Gastroesophageal sphincter (tissue), 4 donors: ENCODE data around the gene ISG20. TPM values are rescaled to one million over a fixed set of nuclear protein-coding genes. Genes with fewer than 3 reads are reported as not detected.

Experiments
- ATAC-seq: fragments of 150-250 bp; one replicate; pipeline ENCODE4 v1.9.1; 2016; ENCODE audit warnings: mild to moderate bottlenecking, moderate library complexity
- H3K27ac ChIP-seq, 4 donors: fragments of 200-600 bp; sonication (generic) in 3 of 4; 1 replicate in 3 of 4; 2 replicates in 1 of 4; pipeline ENCODE4 v1.5.1; 2016 to 2019
- H3K27me3 ChIP-seq: fragments of 200-600 bp; sonication (generic); one replicate; pipeline ENCODE4 v1.5.1; 2019
- H3K36me3 ChIP-seq, 2 donors: fragments of 200-600 bp; sonication (generic); one replicate each; pipeline ENCODE4 v1.5.1; 2019; ENCODE audit warnings: control low read depth in 1 of 2
- H3K4me1 ChIP-seq, 3 donors: fragments of 200-600 bp; sonication (generic); 1 replicate in 2 of 3; 2 replicates in 1 of 3; pipeline ENCODE4 v1.5.1; 2016 to 2019; ENCODE audit warnings: control low read depth in 2 of 3
- H3K4me3 ChIP-seq, 2 donors: fragments of 200-600 bp; sonication (generic); one replicate each; pipeline ENCODE4 v1.5.1; 2019; ENCODE audit warnings: mild to moderate bottlenecking in 1 of 2, moderate library complexity in 1 of 2
- H3K9me3 ChIP-seq, 3 donors: fragments of 200-600 bp; sonication (generic); one replicate each; pipeline ENCODE4 v1.5.1; 2017 to 2019; ENCODE audit warnings: control low read depth in 2 of 3
- CTCF ChIP-seq, 4 experiments: fragments of 200-600 bp in 2 of 4; fragments of 450-650 bp in 2 of 4; sonication (generic) in 1 of 4; IDR thresholded peaks; one replicate each; pipeline ENCODE4 v1.5.1; 2017 to 2019; ENCODE audit warnings: antibody characterized with exemption in 4 of 4, mild to moderate bottlenecking in 2 of 4, moderate library complexity in 2 of 4
- EP300 ChIP-seq: sonication (generic); formaldehyde crosslinking; IDR thresholded peaks from one replicate; pipeline ENCODE4 v1.6.1; 2017; ENCODE audit warnings: antibody characterized with exemption, mild to moderate bottlenecking
- POLR2A ChIP-seq, 2 donors: fragments of 450-650 bp; IDR thresholded peaks; one replicate each; pipeline ENCODE4 v1.6.1; 2017; ENCODE audit warnings: antibody characterized with exemption in 2 of 2, mild to moderate bottlenecking in 2 of 2, moderate library complexity in 1 of 2
- POLR2AphosphoS5 ChIP-seq: sonication (generic); formaldehyde crosslinking; IDR thresholded peaks from one replicate; pipeline ENCODE4 v1.6.1; 2017; ENCODE audit warnings: antibody characterized with exemption
- WGBS, 2 donors: methylation state at CpG; one replicate each; pipeline ENCODE4 v1.1.5; 2018; ENCODE audit warnings: low coverage in 1 of 2; 5-methylcytosine and 5-hydroxymethylcytosine counted together
- total RNA-seq, 4 donors: library from RNA; depleted of rRNA; stranded (reverse); fragments of >200 nt; gene quantifications; one replicate each; pipeline ENCODE4 v1.1.0, GENCODE V29; 2016

ISG20 gene
- total RNA-seq, 4 donors from 2014 or later, result 2.5 to 8.7 (median 5.9) TPM

- WGBS, 2 donors, result 89 to 95% methylated on average over 3 of the region's 3 CpGs
- H3K27ac ChIP-seq, result peak overlapping the region in 2 of 4 donors; percentile 30 to 87
Measured at GRCh38 chr15:88623632-88624031, 15.2 kb upstream of the ISG20 start.

GRCh38 chr15:88624156-88624970 lies 14.5 kb upstream of the ISG20 start:
- Histone ChIP-seq H3K4me3 (peak overlapping the region in 1 of 2 donors; percentile 20), H3K4me1 (peaks cover 0 to 43% (median 27%) of the 10 kb centered on the region in 3 donors), H3K9me3 (no peaks in the 10 kb centered on the region), H3K27ac (peak overlapping the region in 3 of 4 donors; percentile 14 to 87 (median 17)), H3K27me3 (no peaks in the 10 kb centered on the region), H3K36me3 (peaks cover 0 to 36% of the 10 kb centered on the region in 2 donors)
- TF ChIP-seq POLR2A (IDR thresholded peaks at IDR 0.05), result no peak
- TF ChIP-seq CTCF (IDR thresholded peaks at IDR 0.05), result peak in 3 of 4 experiments; percentile 43 to 61 (median 52)
- peak; percentile 35 for ATAC-seq
- WGBS, 2 donors, result 41 to 58% methylated on average over 12 to 13 of the region's 19 CpGs

More at GRCh38 chr15:88623632-88624031, 15.2 kb upstream of the ISG20 start:
- Histone ChIP-seq H3K4me1 (peaks cover 0 to 43% (median 27%) of the 10 kb centered on the region in 3 donors), H3K36me3 (peaks cover 0 to 29% of the 10 kb centered on the region in 2 donors), H3K4me3 (no peak overlapping the region), H3K9me3 (no peaks in the 10 kb centered on the region), H3K27me3 (no peaks in the 10 kb centered on the region)
- TF ChIP-seq POLR2A (IDR thresholded peaks at IDR 0.05) (no peak), EP300 (no peak), POLR2AphosphoS5 (no peak), CTCF (IDR thresholded peaks at IDR 0.05) (no peak)
- ATAC-seq, result no peak

- Histone ChIP-seq H3K9me3 (no peaks in the 10 kb centered on the region), H3K27me3 (no peaks in the 10 kb centered on the region), H3K4me3 (no peak overlapping the region), H3K4me1 (peaks cover 0 to 43% (median 27%) of the 10 kb centered on the region in 3 donors), H3K36me3 (peaks cover 0 to 43% of the 10 kb centered on the region in 2 donors), H3K27ac (peak overlapping the region in 3 of 4 donors; percentile 14 to 87 (median 17))
- 67 to 74% methylated on average over 6 to 9 of the region's 9 CpGs for WGBS, 2 donors
- ATAC-seq, result no peak
- TF ChIP-seq POLR2A (IDR thresholded peaks at IDR 0.05), result no peak
- TF ChIP-seq CTCF (IDR thresholded peaks at IDR 0.05), result no peak
- TF ChIP-seq EP300, result no peak
- TF ChIP-seq POLR2AphosphoS5, result no peak
Measured at GRCh38 chr15:88624971-88625490, 13.8 kb upstream of the ISG20 start.

- H3K36me3 ChIP-seq, result peaks cover 0 to 54% of the 10 kb centered on the region in 2 donors
- TF ChIP-seq POLR2AphosphoS5, result no peak
- no peak for TF ChIP-seq EP300
- TF ChIP-seq POLR2A (IDR thresholded peaks at IDR 0.05), result no peak
- TF ChIP-seq CTCF (IDR thresholded peaks at IDR 0.05), result no peak
- ATAC-seq, result no peak
- H3K4me1 ChIP-seq, result peaks cover 0 to 38% (median 22%) of the 10 kb centered on the region in 3 donors
- H3K27me3 ChIP-seq, result no peaks in the 10 kb centered on the region
- WGBS, 2 donors, result 60 to 76% methylated on average over 3 to 7 of the region's 23 CpGs
- H3K4me3 ChIP-seq, result no peak overlapping the region
- H3K9me3 ChIP-seq, result no peaks in the 10 kb centered on the region
- no peak overlapping the region for H3K27ac ChIP-seq
Measured at GRCh38 chr15:88625943-88626741, 12.7 kb upstream of the ISG20 start.
